HepG2 (cell line): ENCODE results near the gene HTR2A. TPM values are rescaled to one million over a fixed set of nuclear protein-coding genes. Genes with fewer than 3 reads are reported as not detected.

Source experiments
- AGO1 ChIP-seq: fragments of 200-400 bp; formaldehyde crosslinking; IDR thresholded peaks from 2 replicates; pipeline ENCODE4 v1.6.1; 2017; ENCODE audit warnings: mild to moderate bottlenecking, low read depth, low read length, moderate library complexity; ENCODE audit not compliant: poor library complexity, severe bottlenecking
- CENPX ChIP-seq: sonication (generic); formaldehyde crosslinking; IDR thresholded peaks from 2 replicates; pipeline ENCODE4 v1.9.0; 2021; ENCODE audit warnings: mild to moderate bottlenecking, missing genetic modification reagents, moderate library complexity
- DMAP1 ChIP-seq: IDR thresholded peaks from 2 replicates; pipeline ENCODE4 v1.6.1; 2016
- KLF12 ChIP-seq: sonication (generic); formaldehyde crosslinking; IDR thresholded peaks from 2 replicates; pipeline ENCODE4 v1.4.0; 2020; ENCODE audit warnings: missing genetic modification reagents, borderline replicate concordance
- MTF1 ChIP-seq: sonication (generic); formaldehyde crosslinking; IDR thresholded peaks from 2 replicates; pipeline ENCODE4 v1.5.0; 2020; ENCODE audit warnings: missing genetic modification reagents
- NCOA5 ChIP-seq: sonication (generic); formaldehyde crosslinking; IDR thresholded peaks from 2 replicates; pipeline ENCODE4 v1.4.0; 2020; ENCODE audit warnings: missing genetic modification reagents
- SETDB1 ChIP-seq: sonication (generic); formaldehyde crosslinking; IDR thresholded peaks from 2 replicates; pipeline ENCODE4 v1.5.1; 2020; ENCODE audit warnings: missing genetic modification reagents, mild to moderate bottlenecking, borderline replicate concordance
- ZBTB33 ChIP-seq: sonication (generic); formaldehyde crosslinking; IDR thresholded peaks from 2 replicates; pipeline ENCODE4 v1.4.0; 2020; ENCODE audit warnings: missing genetic modification reagents
- ZNF263 ChIP-seq: sonication (generic); formaldehyde crosslinking; IDR thresholded peaks from 2 replicates; pipeline ENCODE4 v1.4.0; 2020; ENCODE audit warnings: missing genetic modification reagents
- ZNF414 ChIP-seq: sonication (generic); formaldehyde crosslinking; IDR thresholded peaks from 2 replicates; pipeline ENCODE4 v1.5.0; 2020; ENCODE audit warnings: missing genetic modification reagents
- ZNF546 ChIP-seq: sonication (generic); formaldehyde crosslinking; conservative IDR thresholded peaks from 2 replicates; pipeline ENCODE4 v1.8.1; 2023; ENCODE audit warnings: mild to moderate bottlenecking, missing genetic modification reagents
- ZNF547 ChIP-seq: sonication (generic); formaldehyde crosslinking; IDR thresholded peaks from 2 replicates; pipeline ENCODE4 v1.5.1; 2020; ENCODE audit warnings: mild to moderate bottlenecking, missing genetic modification reagents
- ZSCAN9 ChIP-seq: IDR thresholded peaks from 2 replicates; pipeline ENCODE4 v1.6.1; 2016; ENCODE audit warnings: borderline replicate concordance
- polyA plus RNA-seq, 8 experiments: library from polyadenylated mRNA; depleted of rRNA in 3 of 8; stranded (reverse) in 7 of 8; unstranded in 1 of 8; fragments of >200 nt; fragmentation: Illumina TruSeq in 4 of 8; extraction: Trizol in 4 of 8; gene quantifications; 2 replicates each; pipeline versions ENCODE4 v1.2.1 to v1.2.3, GENCODE V29; 2011 to 2016; ENCODE audit warnings: low read depth in 4 of 8, missing spikeins in 1 of 8, mixed read lengths in 1 of 8; ENCODE audit not compliant: insufficient read depth in 1 of 8
- total RNA-seq, 5 experiments: library from RNA; depleted of rRNA; stranded (reverse); fragments of >200 nt; fragmentation: Illumina TruSeq; extraction: Trizol; gene quantifications; 2 replicates each; pipeline ENCODE4 v1.2.3, GENCODE V29; 2016; ENCODE audit warnings: low read depth in 1 of 5
- TF ChIP-seq, protein P1 (sequence below): sonication (generic); formaldehyde crosslinking; IDR thresholded peaks from 2 replicates; pipeline ENCODE4 v1.4.0; 2020; ENCODE audit warnings: missing genetic modification reagents
- TF ChIP-seq, protein P2 (sequence below): sonication (generic); formaldehyde crosslinking; IDR thresholded peaks from 2 replicates; pipeline ENCODE4 v1.5.0; 2020; ENCODE audit warnings: mild to moderate bottlenecking, missing genetic modification reagents, borderline replicate concordance
- TF ChIP-seq, protein P3 (sequence below): sonication (generic); formaldehyde crosslinking; IDR thresholded peaks from 2 replicates; pipeline ENCODE4 v1.4.0; 2020; ENCODE audit warnings: missing genetic modification reagents

The HTR2A gene
- total and polyA plus RNA-seq, 2 of the 13 experiments (the other 11 are each of a cell fraction or from before 2014, with no cell fraction given) = not detected

DNA sequence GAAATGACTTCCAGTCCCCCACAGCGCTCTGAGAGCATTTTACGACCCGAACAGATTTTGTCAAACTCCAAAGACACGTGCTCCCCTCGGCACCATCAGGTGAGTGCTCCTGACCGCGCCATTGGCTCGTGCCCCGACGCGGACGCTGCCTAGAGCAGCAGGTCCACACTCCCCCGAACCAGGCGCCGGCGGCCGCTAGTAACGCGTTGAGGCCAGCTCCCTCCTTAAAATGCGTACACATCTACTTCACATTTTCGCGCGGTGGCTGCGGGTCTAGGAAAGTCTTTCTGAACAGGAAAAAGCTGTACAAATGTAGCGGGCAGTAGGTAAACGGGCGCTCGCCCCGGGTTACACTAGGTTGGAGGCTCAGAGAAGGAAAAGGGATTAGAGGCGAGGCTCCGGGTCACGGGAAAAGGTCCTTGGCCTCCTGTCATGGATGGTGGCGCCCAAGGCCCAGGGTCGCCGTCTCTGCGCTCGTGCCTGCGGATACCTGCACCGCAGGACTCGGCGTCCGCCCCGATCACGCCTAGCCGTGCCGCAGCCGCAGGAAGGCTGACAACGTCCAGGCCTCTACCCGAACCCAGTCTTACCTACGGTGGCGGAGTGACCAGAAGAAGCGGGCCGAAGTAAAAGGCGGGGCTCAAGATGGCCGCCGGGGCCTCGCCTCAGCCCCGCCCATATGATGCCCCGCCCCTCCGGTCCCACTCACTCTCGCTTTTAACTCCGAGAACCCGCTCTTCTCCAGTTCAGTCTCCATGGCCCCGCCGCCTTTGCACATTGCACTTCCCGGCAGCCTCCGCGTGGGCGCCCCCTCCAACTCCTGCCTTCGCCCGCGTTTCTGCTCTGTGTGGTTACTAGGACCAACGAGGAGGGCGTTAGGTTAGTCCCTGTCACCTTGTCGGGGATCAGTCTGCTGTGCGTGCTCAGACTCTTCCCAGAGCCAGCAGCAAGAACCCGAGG is 100.1 kb downstream of the HTR2A start, which contains the start of gene ESD (continued):
- TF ChIP-seq AGO1 (no peak), ZBTB33 (CRISPR knock-in tag) (no peak), MTF1 (CRISPR knock-in tag) (peak; percentile 91), ZSCAN9 (CRISPR knock-in tag) (no peak; the same call in 1 of the 2 replicates), ZNF414 (CRISPR knock-in tag) (0 out of 2 replicates have a peak, but pooled peaks have one; percentile 36), ZNF547 (CRISPR knock-in tag) (peak; percentile 69), KLF12 (CRISPR knock-in tag) (peak; percentile 89; the same call in 1 of the 2 replicates), SETDB1 (CRISPR knock-in tag) (no peak), NCOA5 (CRISPR knock-in tag) (no peak), ZNF546 (CRISPR knock-in tag) (no peak; the same call in 1 of the 2 replicates), CENPX (CRISPR knock-in tag) (no peak), ZNF263 (CRISPR knock-in tag) (peak; percentile 96), DMAP1 (peak; percentile 96)
- TF ChIP-seq, protein P1, sequence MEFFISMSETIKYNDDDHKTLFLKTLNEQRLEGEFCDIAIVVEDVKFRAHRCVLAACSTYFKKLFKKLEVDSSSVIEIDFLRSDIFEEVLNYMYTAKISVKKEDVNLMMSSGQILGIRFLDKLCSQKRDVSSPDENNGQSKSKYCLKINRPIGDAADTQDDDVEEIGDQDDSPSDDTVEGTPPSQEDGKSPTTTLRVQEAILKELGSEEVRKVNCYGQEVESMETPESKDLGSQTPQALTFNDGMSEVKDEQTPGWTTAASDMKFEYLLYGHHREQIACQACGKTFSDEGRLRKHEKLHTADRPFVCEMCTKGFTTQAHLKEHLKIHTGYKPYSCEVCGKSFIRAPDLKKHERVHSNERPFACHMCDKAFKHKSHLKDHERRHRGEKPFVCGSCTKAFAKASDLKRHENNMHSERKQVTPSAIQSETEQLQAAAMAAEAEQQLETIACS (CRISPR knock-in tag) = no peak
- TF ChIP-seq, protein P2, sequence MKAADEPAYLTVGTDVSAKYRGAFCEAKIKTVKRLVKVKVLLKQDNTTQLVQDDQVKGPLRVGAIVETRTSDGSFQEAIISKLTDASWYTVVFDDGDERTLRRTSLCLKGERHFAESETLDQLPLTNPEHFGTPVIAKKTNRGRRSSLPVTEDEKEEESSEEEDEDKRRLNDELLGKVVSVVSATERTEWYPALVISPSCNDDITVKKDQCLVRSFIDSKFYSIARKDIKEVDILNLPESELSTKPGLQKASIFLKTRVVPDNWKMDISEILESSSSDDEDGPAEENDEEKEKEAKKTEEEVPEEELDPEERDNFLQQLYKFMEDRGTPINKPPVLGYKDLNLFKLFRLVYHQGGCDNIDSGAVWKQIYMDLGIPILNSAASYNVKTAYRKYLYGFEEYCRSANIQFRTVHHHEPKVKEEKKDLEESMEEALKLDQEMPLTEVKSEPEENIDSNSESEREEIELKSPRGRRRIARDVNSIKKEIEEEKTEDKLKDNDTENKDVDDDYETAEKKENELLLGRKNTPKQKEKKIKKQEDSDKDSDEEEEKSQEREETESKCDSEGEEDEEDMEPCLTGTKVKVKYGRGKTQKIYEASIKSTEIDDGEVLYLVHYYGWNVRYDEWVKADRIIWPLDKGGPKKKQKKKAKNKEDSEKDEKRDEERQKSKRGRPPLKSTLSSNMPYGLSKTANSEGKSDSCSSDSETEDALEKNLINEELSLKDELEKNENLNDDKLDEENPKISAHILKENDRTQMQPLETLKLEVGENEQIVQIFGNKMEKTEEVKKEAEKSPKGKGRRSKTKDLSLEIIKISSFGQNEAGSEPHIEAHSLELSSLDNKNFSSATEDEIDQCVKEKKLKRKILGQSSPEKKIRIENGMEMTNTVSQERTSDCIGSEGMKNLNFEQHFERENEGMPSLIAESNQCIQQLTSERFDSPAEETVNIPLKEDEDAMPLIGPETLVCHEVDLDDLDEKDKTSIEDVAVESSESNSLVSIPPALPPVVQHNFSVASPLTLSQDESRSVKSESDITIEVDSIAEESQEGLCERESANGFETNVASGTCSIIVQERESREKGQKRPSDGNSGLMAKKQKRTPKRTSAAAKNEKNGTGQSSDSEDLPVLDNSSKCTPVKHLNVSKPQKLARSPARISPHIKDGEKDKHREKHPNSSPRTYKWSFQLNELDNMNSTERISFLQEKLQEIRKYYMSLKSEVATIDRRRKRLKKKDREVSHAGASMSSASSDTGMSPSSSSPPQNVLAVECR = peak; percentile 80
- TF ChIP-seq, protein P3, sequence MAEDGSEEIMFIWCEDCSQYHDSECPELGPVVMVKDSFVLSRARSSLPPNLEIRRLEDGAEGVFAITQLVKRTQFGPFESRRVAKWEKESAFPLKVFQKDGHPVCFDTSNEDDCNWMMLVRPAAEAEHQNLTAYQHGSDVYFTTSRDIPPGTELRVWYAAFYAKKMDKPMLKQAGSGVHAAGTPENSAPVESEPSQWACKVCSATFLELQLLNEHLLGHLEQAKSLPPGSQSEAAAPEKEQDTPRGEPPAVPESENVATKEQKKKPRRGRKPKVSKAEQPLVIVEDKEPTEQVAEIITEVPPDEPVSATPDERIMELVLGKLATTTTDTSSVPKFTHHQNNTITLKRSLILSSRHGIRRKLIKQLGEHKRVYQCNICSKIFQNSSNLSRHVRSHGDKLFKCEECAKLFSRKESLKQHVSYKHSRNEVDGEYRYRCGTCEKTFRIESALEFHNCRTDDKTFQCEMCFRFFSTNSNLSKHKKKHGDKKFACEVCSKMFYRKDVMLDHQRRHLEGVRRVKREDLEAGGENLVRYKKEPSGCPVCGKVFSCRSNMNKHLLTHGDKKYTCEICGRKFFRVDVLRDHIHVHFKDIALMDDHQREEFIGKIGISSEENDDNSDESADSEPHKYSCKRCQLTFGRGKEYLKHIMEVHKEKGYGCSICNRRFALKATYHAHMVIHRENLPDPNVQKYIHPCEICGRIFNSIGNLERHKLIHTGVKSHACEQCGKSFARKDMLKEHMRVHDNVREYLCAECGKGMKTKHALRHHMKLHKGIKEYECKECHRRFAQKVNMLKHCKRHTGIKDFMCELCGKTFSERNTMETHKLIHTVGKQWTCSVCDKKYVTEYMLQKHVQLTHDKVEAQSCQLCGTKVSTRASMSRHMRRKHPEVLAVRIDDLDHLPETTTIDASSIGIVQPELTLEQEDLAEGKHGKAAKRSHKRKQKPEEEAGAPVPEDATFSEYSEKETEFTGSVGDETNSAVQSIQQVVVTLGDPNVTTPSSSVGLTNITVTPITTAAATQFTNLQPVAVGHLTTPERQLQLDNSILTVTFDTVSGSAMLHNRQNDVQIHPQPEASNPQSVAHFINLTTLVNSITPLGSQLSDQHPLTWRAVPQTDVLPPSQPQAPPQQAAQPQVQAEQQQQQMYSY (CRISPR knock-in tag) = no peak
